ENCODE data around the gene UBE2F.
"Not testable (repeated sequence)": the region's sequence is repeated elsewhere in the genome, so short reads cannot be mapped to it uniquely, and the experiment has no call there.

Gene UBE2F

GRCh38 chr2:237972936-237973335, 6.1 kb downstream of the UBE2F start:
- H3K4me3 ChIP-seq (ENCODE audit: low read depth, low read length), result no peak overlapping the region
- no peak for TF ChIP-seq CTCF (IDR thresholded peaks at IDR 0.05; ENCODE audit: low read depth, low read length, missing control alignments)
- in situ Hi-C loops (cut with HindIII; ENCODE audit: low sequenced_read_pairs), result no loop called here
- no peak for DNase-seq (ENCODE audit: low read depth)

- in situ Hi-C loops (cut with HindIII; ENCODE audit: low sequenced_read_pairs), result no loop called here
- TF ChIP-seq CTCF (IDR thresholded peaks at IDR 0.05; ENCODE audit: low read depth, low read length, missing control alignments), result no peak
- no peak overlapping the region for H3K4me3 ChIP-seq (ENCODE audit: low read depth, low read length)
- DNase-seq (ENCODE audit: low read depth), result no peak
Measured at GRCh38 chr2:237977380-237977779, 10.6 kb downstream of the UBE2F start.

- H3K4me3 ChIP-seq (ENCODE audit: low read depth, low read length), result no peak overlapping the region
- TF ChIP-seq CTCF (IDR thresholded peaks at IDR 0.05; ENCODE audit: low read depth, low read length, missing control alignments), result no peak
- in situ Hi-C loops (cut with HindIII; ENCODE audit: low sequenced_read_pairs), result no loop called here
- no peak for DNase-seq (ENCODE audit: low read depth)
Measured at GRCh38 chr2:237978058-237978712, 11.4 kb downstream of the UBE2F start.

GRCh38 chr2:237979331-237979730, 12.5 kb downstream of the UBE2F start:
- no peak overlapping the region for H3K4me3 ChIP-seq (ENCODE audit: low read depth, low read length)
- in situ Hi-C loops (cut with HindIII; ENCODE audit: low sequenced_read_pairs), result no loop called here
- no peak for DNase-seq (ENCODE audit: low read depth)
- no peak for TF ChIP-seq CTCF (IDR thresholded peaks at IDR 0.05; ENCODE audit: low read depth, low read length, missing control alignments)

GRCh38 chr2:237980087-237980486, 13.3 kb downstream of the UBE2F start:
- no peak for TF ChIP-seq CTCF (IDR thresholded peaks at IDR 0.05; ENCODE audit: low read depth, low read length, missing control alignments)
- in situ Hi-C loops (cut with HindIII; ENCODE audit: low sequenced_read_pairs), result no loop called here
- no peak overlapping the region for H3K4me3 ChIP-seq (ENCODE audit: low read depth, low read length)
- no peak for DNase-seq (ENCODE audit: low read depth)

GRCh38 chr2:237980751-237981150, 13.9 kb downstream of the UBE2F start:
- no peak for DNase-seq (ENCODE audit: low read depth)
- TF ChIP-seq CTCF (IDR thresholded peaks at IDR 0.05; ENCODE audit: low read depth, low read length, missing control alignments), result no peak
- in situ Hi-C loops (cut with HindIII; ENCODE audit: low sequenced_read_pairs), result no loop called here
- no peak overlapping the region for H3K4me3 ChIP-seq (ENCODE audit: low read depth, low read length)

- DNase-seq (ENCODE audit: low read depth); H3K4me3 ChIP-seq (ENCODE audit: low read depth, low read length); in situ Hi-C loops (cut with HindIII; ENCODE audit: low sequenced_read_pairs): not testable (repeated sequence)
Measured at GRCh38 chr2:237981621-237982020, 14.8 kb downstream of the UBE2F start.

Measured in astrocyte of the cerebellum (primary cell).